ENCODE data around the gene TYSND1. TPM values are rescaled to one million over a fixed set of nuclear protein-coding genes. Genes with fewer than 3 reads are reported as not detected.

The TYSND1 gene
- total and polyA plus RNA-seq, 2 of the 13 experiments (the other 11 are each of a cell fraction or from before 2014, with no cell fraction given) = 3.3 to 8.9 TPM

DNA sequence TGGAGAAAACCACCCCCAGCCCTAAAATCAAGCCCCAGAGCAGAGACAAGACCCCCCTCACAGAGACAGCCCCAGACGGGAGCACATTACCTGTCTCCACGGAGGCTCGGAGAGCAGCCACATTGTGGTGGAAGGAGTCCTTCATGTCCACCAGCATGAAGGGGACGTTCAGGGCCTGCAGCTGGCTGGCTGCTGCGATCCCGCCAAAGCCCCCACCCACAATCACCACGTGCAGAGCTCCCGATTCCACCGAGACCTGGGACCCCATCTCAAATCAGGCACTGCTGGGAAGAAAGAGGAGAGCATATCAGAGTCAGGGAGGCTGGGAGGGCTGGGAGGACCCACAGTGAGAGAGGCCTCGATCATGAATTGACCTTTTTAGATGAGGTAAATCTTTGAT lies 22.7 kb downstream of the TYSND1 start:
- Histone ChIP-seq H3K36me3 (replicated peaks in 1 of 2; ENCODE audit: control insufficient read depth in 1 of 2, insufficient read depth in 2 of 2, low read length in 2 of 2) (peaks cover 18 to 60% of the 10 kb centered on the region in 2 experiments), H3K27me3 (ENCODE audit: control insufficient read depth in 1 of 2, insufficient read depth in 2 of 2, low read length in 2 of 2) (no peaks in the 10 kb centered on the region), H3K27ac (ENCODE audit: extremely low read length, insufficient read depth, low read length) (no peak overlapping the region), H3K9me3 (ENCODE audit: low read length) (no peaks in the 10 kb centered on the region), H4K20me1 (ENCODE audit: insufficient read depth, low read length) (0 out of 2 replicates have a peak, but pooled peaks cover 2% of the 10 kb centered on the region), H3K9ac (ENCODE audit: insufficient read depth, low read depth, low read length) (no peak overlapping the region), H2AFZ (ENCODE audit: low read length) (no peak overlapping the region), H3K4me1 (ENCODE audit: insufficient read depth, low read length) (peaks cover 14% of the 10 kb centered on the region), H3K4me2 (ENCODE audit: low read depth, low read length) (no peak overlapping the region), H3K79me2 (ENCODE audit: insufficient read depth, low read length) (peaks cover 23% of the 10 kb centered on the region), H3K4me3 (replicated peaks in 1 of 3; ENCODE audit: insufficient read depth in 1 of 3, low read depth in 2 of 3, low read length in 3 of 3) (no peak overlapping the region)
- POLR2A ChIA-PET = interaction anchor here (1.0 kb wide), 1 partner anchor 14 kb away, joined by 3 read pairs; no protein-coding TSS in a partner anchor
- intact Hi-C loops (cut with micrococcal nuclease; ENCODE audit: unreplicated experiment) (no loop called here), in situ Hi-C loops (cut with HindIII; ENCODE audit: extremely low pct_ligation_motif_present, low pct_unique_long_range_greater_than_20kb) (no loop called here)
- CTCF ChIA-PET (ENCODE audit: low intra/inter-chr PET ratio, low total read pairs) = no interaction called here
- 92% methylated on average over 4 of the region's 10 CpGs for WGBS (ENCODE audit: low lambda C conversion rate)
- no peak for ATAC-seq
- no TSS peak for BruUV-seq (replicated peaks)
- DNase-seq (ENCODE audit: low spot score) = no peak
- FAIRE-seq = no peak
- TF ChIP-seq EP300 (IDR thresholded peaks at IDR 0.05; ENCODE audit: low read depth in 2 of 2, low read length in 2 of 2) (no peak), EP300 (CRISPR knock-in tag; IDR thresholded peaks at IDR 0.05; ENCODE audit: borderline replicate concordance) (no peak), ZBTB7A (CRISPR knock-in tag; IDR thresholded peaks at IDR 0.05) (no peak), JUNB (CRISPR knock-in tag; IDR thresholded peaks at IDR 0.05; ENCODE audit: borderline replicate concordance) (no peak), KIAA2018 (CRISPR knock-in tag; IDR thresholded peaks at IDR 0.05; ENCODE audit: borderline replicate concordance) (no peak), HNRNPL (IDR thresholded peaks at IDR 0.05; ENCODE audit: low read depth, low read length) (no peak), AGO2 (optimal IDR thresholded peaks at IDR 0.05; ENCODE audit: low read depth, low read length) (no peak), MIER2 (CRISPR knock-in tag; IDR thresholded peaks at IDR 0.05) (no peak), ZNF629 (CRISPR knock-in tag; conservative IDR thresholded peaks at IDR 0.05) (no peak), ARHGAP35 (CRISPR knock-in tag; IDR thresholded peaks at IDR 0.05; ENCODE audit: borderline replicate concordance) (no peak), NR3C1 (CRISPR knock-in tag; IDR thresholded peaks at IDR 0.05) (no peak), KLF12 (CRISPR knock-in tag; IDR thresholded peaks at IDR 0.05; ENCODE audit: borderline replicate concordance) (no peak), ZSCAN12 (CRISPR knock-in tag; IDR thresholded peaks at IDR 0.05) (no peak), ZNF784 (CRISPR knock-in tag; IDR thresholded peaks at IDR 0.05; ENCODE audit: borderline replicate concordance) (no peak), ZUFSP (CRISPR knock-in tag; IDR thresholded peaks at IDR 0.05; ENCODE audit: borderline replicate concordance) (no peak)

All from HepG2 (cell line).